GM12875 (cell line): ENCODE results near the gene LINC00305.

Experiments used
- H3K4me3 ChIP-seq: one replicate; pipeline ENCODE4 v1.5.1; 2011; ENCODE audit warnings: low read depth, low read length, control low read depth
- CTCF ChIP-seq: IDR thresholded peaks from 2 replicates; pipeline ENCODE4 v1.5.1; 2011; ENCODE audit warnings: low read depth, mild to moderate bottlenecking, control low read depth, inconsistent platforms, low read length, moderate library complexity, borderline replicate concordance; ENCODE audit not compliant: insufficient read depth

Gene LINC00305

DNA sequence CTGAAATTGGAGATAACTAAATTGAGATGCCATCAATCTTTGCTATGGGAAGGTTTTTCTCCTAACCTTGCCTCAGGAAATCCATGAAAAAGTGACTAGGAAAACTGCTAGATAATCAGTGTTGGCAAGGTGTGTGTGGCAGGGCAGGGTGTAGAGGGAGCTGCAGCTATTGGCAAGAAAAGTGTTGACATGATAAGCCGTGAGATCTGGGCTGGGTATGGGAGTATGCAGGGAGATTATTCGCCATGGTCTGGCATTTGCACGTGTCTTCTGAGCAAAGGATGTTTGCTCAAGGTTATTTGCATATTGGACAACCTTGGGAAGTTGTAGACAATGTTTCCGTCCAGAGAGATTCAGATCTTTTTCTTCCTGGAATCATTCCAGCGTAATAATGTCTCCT lies 104.3 kb downstream of the LINC00305 start:
- no peak overlapping the region for H3K4me3 ChIP-seq
- no peak for TF ChIP-seq CTCF

DNA sequence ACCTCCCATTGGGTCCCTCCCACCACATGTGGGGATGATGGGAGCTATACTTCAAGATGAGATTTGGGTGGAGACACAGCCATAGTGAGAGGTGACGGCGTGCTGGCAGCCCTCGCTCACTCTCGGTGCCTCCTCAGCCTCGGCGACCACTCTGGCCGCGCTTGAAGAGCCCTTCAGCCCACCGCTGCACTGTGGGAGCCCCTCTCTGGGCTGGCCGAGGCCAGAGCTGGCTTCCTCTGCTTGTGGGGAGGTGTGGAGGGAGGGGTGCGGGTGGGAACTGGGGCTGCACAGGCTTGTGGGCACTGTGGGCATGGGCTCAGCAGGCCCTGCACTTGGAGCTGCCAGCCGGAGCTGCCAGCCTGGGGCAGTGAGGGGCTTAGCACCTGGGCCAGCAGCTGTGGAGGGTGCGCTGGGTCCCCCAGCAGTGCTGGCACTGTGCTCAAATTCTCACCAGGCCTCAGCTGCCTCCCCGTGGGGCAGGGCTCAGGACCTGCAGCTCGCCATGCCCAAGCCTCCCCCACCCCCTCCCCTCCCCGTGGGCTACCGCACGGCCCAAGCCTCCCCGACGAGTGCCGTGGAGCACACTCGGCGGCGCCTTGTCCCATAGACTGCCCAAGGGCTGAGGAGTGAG lies 106.0 kb downstream of the LINC00305 start:
- no peak overlapping the region for H3K4me3 ChIP-seq
- no peak for TF ChIP-seq CTCF

GRCh38 chr18:64037812-64038414 lies 111.0 kb downstream of the LINC00305 start:
- TF ChIP-seq CTCF = peak; percentile 37; the same call in 1 of the 2 replicates
- H3K4me3 ChIP-seq = no peak overlapping the region

DNA sequence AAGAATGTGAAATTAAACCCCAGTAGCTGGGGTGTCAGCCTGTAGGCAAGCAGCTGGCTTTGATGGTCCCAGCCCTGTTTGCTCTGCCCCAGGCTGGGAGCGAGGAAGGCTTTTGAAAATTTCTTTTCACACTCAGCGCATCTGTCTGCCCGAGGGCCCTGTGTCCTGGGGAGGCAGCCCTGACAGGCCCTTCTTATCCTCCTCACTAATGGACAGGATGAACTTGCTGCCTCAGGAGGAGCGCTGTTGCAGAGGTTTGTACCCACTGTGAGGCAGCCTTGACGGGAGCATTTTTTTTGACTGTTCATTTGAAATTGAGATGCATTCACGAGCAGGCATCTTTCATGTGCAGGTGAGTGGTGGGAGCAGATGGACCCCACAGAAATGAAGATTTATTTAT lies 116.6 kb downstream of the LINC00305 start:
- no peak for TF ChIP-seq CTCF
- H3K4me3 ChIP-seq = no peak overlapping the region

- H3K4me3 ChIP-seq = no peak overlapping the region
- TF ChIP-seq CTCF = no peak
These were observed 117.5 kb downstream of the LINC00305 start for GRCh38 chr18:64031411-64031810.
